Measurements from ENCODE around the gene TCIRG1.

TCIRG1 gene

GRCh38 chr11:68007498-68008380 lies 31.1 kb upstream of the TCIRG1 start:
- DNase-seq: no peak

- no peak for DNase-seq
Measured at GRCh38 chr11:68008381-68009337, 30.2 kb upstream of the TCIRG1 start.

- DNase-seq: peak; percentile 42
Measured at GRCh38 chr11:68009391-68010089, 29.3 kb upstream of the TCIRG1 start.

- DNase-seq: peak; percentile 72
Measured at GRCh38 chr11:68010090-68011041, 28.5 kb upstream of the TCIRG1 start, which contains the start of gene ALDH3B1. TSS of gene ALDH3B1 (plus strand) at chr11:68010327. CDS start at chr11:68015298, 4,971 bp downstream.

GRCh38 chr11:68011051-68011943 lies 27.5 kb upstream of the TCIRG1 start:
- DNase-seq: no peak

- DNase-seq: no peak
Measured at GRCh38 chr11:68012044-68012842, 26.6 kb upstream of the TCIRG1 start.

- DNase-seq: peak; percentile 94
Measured at GRCh38 chr11:68012843-68013610, 25.8 kb upstream of the TCIRG1 start.

GRCh38 chr11:68013611-68014156 lies 25.1 kb upstream of the TCIRG1 start:
- DNase-seq: no peak

GRCh38 chr11:68014157-68014946 lies 24.5 kb upstream of the TCIRG1 start:
- DNase-seq: peak; percentile 43

- no peak for DNase-seq
Measured at GRCh38 chr11:68014947-68015447, 23.8 kb upstream of the TCIRG1 start.

GRCh38 chr11:68015467-68015866 lies 23.4 kb upstream of the TCIRG1 start:
- no peak for DNase-seq

GRCh38 chr11:68016161-68016903 lies 22.5 kb upstream of the TCIRG1 start:
- DNase-seq: no peak

GRCh38 chr11:68016904-68017817 lies 21.7 kb upstream of the TCIRG1 start:
- DNase-seq: no peak

- DNase-seq: no peak
Measured at GRCh38 chr11:68017980-68018729, 20.7 kb upstream of the TCIRG1 start.

- no peak for DNase-seq
Measured at GRCh38 chr11:68018730-68019190, 20.1 kb upstream of the TCIRG1 start.

Measured in fibroblast of skin of right quadriceps (primary cell).